Omental fat pad (tissue), 4 donors: ENCODE measurements around the gene PSMD8. TPM values are rescaled to one million over a fixed set of nuclear protein-coding genes. Genes with fewer than 3 reads are reported as not detected.
"Not testable (repeated sequence)": the region's sequence is repeated elsewhere in the genome, so short reads cannot be mapped to it uniquely, and the experiment has no call there.

Experiments used
- ATAC-seq: fragments of 150-250 bp; one replicate; pipeline ENCODE4 v1.9.1; 2016; ENCODE audit warnings: mild to moderate bottlenecking, moderate library complexity; ENCODE audit not compliant: low FRiP score
- DNase-seq: peaks from one replicate; pipeline ENCODE4 v3.0.0-alpha.2; 2019; ENCODE audit warnings: low spot score
- total RNA-seq, 4 donors: library from RNA; depleted of rRNA; stranded (reverse); fragments of >200 nt; gene quantifications; one replicate each; pipeline ENCODE4 v1.1.0, GENCODE V29; 2016
- TF ChIP-seq, protein P1 (sequence below), 3 donors: fragments of 450-650 bp; IDR thresholded peaks; one replicate each; pipeline ENCODE4 v1.5.1; 2016 to 2017; ENCODE audit warnings: antibody characterized with exemption in 3 of 3, mild to moderate bottlenecking in 3 of 3, moderate library complexity in 2 of 3

Gene PSMD8
- total RNA-seq, 4 donors from 2014 or later = 177 to 505 (median 425) TPM

DNA sequence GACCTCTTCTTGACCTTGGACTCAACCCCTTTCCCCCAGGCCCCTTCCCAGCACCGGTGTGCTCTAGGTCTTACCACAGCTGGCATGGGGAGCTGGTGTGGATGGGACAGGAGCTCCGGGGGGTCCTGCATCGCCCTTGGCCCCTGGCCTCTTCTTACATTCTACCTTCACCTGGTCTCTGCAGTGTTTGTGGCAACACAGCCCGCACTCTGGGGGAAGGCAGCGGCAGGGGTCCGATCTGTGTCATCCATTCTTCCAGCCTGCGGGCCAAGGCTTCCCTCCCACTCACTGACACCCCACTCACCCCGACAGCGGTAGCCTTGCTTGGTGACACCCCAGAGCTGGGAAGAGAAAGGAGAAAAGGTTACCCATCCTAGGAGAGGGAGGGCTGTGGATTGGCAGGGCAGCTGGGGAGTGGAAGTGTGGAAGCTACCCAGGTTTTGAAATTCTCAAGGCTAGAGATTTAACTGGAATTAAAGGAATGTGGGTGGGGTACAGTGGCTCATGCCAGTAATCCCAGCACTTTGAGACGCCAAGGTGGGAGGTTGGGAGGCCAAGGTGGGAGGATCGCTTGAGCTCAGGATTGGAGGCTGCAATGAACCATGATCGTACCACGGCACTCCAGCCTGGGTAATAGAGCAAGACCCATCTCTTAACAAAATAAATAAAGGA lies 36.8 kb downstream of the PSMD8 start:
- TF ChIP-seq, protein P1, sequence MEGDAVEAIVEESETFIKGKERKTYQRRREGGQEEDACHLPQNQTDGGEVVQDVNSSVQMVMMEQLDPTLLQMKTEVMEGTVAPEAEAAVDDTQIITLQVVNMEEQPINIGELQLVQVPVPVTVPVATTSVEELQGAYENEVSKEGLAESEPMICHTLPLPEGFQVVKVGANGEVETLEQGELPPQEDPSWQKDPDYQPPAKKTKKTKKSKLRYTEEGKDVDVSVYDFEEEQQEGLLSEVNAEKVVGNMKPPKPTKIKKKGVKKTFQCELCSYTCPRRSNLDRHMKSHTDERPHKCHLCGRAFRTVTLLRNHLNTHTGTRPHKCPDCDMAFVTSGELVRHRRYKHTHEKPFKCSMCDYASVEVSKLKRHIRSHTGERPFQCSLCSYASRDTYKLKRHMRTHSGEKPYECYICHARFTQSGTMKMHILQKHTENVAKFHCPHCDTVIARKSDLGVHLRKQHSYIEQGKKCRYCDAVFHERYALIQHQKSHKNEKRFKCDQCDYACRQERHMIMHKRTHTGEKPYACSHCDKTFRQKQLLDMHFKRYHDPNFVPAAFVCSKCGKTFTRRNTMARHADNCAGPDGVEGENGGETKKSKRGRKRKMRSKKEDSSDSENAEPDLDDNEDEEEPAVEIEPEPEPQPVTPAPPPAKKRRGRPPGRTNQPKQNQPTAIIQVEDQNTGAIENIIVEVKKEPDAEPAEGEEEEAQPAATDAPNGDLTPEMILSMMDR (IDR thresholded peaks at IDR 0.05) = no peak
- DNase-seq (no peak), ATAC-seq (no peak)

DNA sequence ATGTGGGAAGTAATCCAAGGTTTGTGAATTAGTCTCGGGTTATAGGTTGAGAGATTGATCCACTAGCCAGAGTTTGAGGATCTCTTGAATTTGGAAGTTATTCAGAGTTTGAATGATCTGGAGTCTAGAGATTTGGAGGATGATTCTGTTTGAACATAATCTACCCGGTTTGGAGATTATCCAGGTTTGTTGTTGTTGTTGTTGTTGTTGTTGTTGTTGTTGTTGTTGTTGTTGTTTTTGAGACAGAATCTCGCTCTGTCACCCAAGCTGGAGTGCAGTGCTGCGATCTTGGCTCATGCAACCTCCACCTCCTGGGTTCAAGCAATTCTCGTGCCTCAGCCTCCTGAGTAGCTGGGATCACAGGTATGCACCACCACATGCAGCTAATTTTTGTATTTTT lies 37.5 kb downstream of the PSMD8 start:
- ATAC-seq, DNase-seq: not testable (repeated sequence)

DNA sequence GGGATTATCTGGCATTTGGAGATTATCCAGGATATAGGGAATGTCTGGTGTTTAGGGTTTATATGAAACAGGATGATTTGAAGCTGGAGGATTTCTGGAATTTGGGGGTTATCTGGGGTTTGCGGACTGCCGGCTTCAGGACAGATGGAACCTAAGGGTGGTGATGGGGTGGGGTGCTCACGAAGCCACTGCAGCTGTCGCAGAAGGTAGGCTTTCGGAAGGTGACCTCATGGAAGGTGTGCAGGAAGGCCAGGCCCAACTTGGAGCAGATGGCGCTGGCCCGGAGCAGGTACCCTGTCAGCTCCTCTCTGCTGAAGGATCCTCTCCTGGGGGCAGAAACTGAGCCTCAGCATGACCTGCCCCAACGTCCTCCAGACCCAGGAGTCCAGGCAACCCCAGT lies 38.1 kb downstream of the PSMD8 start:
- TF ChIP-seq, protein P1 (IDR thresholded peaks at IDR 0.05) = no peak
- DNase-seq (no peak), ATAC-seq (no peak)

DNA sequence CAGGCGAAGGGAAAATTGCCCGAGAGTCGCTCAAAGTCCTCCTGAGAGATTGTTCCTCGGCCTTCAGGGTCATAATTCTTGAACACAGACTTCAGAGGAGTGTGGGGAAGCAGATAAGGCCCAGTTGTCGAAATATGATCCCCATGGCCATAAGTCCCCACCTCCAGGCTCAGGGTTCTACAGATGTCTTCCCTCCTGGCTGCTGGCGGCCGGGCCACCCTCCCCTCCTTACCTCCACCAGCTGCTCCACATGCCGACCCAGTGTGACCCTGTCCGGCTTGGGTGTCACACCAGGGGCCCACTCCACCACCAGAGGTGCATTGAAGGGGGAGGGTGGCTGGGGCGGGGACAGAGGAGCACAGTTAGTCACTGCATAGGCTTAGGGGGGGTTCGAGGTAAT lies 38.6 kb downstream of the PSMD8 start:
- ATAC-seq = no peak
- TF ChIP-seq, protein P1 (IDR thresholded peaks at IDR 0.05) = no peak

DNA sequence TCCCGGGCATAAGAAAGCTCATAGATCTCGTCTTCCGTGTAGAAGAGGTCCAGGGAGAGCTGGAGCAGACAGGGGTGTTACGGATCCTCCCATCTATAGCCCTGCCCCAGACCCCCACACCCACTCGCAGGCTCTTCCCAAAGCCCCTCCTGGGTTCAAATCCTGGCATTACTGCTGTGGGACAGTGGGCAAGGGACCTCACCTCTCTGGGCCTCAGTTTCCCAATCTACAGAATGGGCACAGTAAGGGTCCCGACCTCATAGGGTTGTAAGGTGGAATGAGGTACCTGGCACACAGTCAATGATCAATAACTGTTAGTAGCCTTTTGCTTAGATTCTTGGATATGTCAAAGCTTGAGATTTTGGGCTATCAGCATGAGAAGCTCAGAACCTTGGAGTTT lies 39.0 kb downstream of the PSMD8 start:
- ATAC-seq (no peak), DNase-seq (no peak)
- TF ChIP-seq, protein P1 (IDR thresholded peaks at IDR 0.05) = no peak

More for the DNA sequence above, 38.6 kb downstream of the PSMD8 start:
- DNase-seq = no peak

DNA sequence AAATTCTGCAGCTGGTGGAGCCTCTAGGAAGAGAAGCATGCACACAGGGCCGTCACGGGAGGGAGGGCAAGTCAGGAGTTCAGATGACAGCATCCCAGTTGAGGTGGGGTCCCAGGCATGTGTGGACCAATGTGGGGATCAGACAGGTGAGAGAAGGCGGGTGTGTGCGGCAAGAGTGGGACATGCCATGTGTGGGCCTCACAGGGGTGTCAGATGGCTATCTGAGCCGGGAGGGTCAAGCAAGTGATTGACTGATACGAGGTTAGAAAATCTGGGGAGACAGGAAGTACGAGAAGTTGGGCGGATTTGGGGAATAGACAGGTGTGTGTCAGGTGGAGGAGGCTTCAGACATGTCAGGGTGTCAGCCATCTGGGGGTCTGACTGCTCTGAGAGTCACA lies 42.8 kb downstream of the PSMD8 start:
- TF ChIP-seq, protein P1 (IDR thresholded peaks at IDR 0.05) = no peak
- no peak for ATAC-seq
- no peak for DNase-seq

DNA sequence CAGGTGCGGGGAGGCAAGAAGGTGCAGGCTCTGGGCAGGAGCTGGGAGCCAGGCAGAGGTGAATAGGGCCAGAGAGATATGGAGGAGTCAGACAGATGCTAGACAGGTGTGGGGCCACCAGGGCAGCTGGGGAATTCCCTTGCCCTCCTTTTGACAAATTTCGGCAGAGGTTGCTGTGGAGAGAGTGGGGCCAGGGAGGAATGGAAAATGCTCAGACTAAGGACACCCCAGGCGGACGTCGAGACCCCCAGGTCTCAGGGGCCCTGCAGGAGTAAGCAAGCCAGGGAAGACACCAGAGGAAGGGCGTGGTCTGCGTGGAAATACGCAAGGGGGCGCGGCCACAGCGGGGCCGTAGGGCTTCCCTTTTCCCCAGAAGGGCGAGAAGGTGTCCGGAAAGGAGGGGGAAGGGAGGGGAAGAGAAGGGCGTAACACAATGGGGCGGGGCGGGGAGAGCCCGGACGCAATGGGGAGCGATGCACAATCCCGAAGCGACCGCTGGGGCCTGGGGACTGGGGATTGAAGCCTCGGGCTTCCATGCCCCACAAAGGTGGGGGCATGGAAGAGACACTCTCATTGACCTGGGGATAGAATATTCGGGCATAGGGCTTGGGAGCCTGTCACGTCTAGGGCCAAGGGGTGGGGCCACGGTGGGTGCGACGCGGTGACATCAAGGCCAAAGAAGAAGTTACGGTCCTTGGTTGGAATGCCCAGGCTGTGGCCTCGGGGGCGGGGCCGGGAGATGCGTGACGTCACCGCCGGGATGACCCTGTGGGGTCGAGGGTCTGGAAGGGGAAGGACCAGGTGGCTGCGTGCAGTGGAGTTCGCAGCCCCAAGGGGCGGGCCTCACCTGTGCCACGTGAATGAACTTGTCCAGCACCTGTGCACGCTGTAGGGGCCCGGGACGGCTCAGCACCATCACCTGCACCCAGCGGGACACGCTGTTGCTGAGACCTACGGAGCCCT lies 43.5 kb downstream of the PSMD8 start:
- DNase-seq = no peak
- TF ChIP-seq, protein P1 (IDR thresholded peaks at IDR 0.05) = no peak

More for the DNA sequence above, 43.5 kb downstream of the PSMD8 start:
- ATAC-seq = peak; percentile 56
